HG03575 (cell line): Measurements from ENCODE around the gene PLEKHM3.

ENCODE experiments used
- ATAC-seq: cut with Tn5 transposase; IDR thresholded peaks from one replicate; pipeline ENCODE4 v1.9.1; 2021; ENCODE audit not compliant: unreplicated experiment, insufficient number of reproducible peaks, low FRiP score; ENCODE audit errors: extremely low read depth

PLEKHM3 gene

GRCh38 chr2:207847098-207847806 lies 178.1 kb downstream of the PLEKHM3 start:
- ATAC-seq = no peak

GRCh38 chr2:207845202-207845864 lies 180.0 kb downstream of the PLEKHM3 start:
- no peak for ATAC-seq

DNA sequence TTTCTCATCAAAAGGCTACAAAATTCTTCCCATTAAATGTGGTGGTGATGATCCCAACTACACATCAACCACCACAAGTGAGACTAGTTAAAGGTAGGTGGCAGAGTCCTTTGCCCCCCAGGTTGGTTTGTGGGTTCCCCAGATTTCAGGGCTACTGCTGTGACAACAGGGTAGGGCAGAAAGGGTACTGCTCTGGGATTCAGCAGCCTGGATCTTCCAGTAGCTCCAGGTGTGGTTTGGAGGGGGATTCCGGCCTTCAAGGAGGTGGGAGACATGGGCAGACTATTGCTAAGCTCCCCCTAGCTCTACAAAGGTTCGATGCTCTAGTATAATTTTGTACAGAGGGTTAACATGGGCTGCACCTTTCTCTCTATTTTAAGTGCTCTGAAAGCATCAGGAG lies 180.7 kb downstream of the PLEKHM3 start:
- no peak for ATAC-seq

DNA sequence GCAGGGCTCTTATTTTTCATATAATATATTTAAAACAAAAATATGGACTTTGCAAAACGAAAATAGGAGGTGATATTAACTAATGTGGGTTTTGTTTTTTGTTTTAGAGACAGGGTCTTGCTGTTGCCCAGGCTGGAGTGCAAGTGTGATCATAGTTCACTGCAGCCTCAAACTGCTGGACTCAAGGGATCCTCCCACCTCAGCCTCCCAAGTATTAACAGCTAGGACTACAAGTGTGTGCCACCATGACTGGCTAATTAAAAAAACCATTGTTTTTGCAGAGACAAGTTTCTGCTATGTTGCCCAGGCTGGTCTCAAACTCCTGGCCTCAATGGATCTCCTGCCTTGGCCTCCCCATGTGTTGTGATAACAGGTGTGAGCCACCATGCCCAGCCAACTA lies 185.2 kb downstream of the PLEKHM3 start:
- ATAC-seq = no peak

DNA sequence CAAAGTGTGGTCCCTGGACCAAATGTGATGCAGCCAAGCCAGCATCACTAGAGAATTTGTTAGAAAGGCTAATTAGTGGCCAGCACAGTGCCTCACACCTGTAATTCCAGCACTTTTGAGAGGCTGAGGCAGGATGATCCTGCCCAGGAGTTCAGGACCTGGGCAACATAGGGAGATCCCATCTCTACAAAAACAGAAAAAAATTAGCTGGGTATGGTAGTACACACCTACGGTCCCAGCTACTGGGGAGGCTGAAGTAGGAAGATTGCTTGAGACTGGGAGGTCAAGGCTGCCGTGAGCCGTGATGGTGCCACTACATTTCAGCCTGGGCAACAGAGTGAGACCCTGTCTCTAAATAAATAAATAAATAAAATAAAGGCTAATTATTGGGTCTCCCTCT lies 185.8 kb downstream of the PLEKHM3 start:
- ATAC-seq = no peak

DNA sequence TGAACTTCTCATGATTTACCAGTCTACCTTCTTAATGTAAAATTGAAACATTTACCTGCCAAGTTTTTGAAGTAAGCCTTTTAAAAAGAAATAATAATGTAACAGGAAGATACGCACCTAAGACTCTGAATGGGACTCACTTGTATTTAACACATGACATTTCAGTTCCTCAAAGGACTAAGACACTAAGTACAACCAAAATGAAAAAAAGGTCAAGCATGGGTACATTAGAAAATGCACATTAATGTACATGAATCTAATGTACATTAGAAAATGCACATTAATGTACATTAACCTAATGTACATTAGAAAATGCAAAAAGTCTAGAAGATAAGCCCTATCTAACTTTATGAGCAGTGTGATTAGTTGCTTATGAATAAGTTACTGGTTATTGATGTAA lies 186.3 kb downstream of the PLEKHM3 start:
- ATAC-seq = no peak

GRCh38 chr2:207836521-207837133 lies 188.7 kb downstream of the PLEKHM3 start:
- ATAC-seq = no peak

- no peak for ATAC-seq
Measured at GRCh38 chr2:207835805-207836204, 189.5 kb downstream of the PLEKHM3 start.

DNA sequence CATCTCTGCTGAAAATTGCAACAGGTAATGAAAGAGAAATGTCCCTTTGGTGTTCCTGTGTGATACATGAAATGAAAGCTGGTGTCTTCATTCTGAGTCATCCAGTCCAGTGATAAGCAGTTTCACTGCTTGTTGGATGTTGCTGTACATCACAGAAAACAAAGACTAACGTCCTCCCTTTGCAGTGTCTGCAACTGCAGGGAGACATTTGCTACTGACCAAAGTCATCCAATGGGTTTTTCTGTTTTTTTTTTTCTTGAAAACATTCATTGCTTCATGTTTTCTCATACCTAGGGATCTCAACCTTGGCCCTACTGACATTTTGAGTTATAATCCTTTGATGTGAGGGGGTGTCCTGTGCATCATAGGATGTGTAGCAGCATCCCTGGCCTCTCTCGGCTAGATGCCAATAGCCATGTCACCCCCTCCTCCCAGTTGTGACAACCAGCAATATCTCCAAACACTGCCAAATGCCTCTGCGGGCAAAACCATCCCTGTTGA lies 192.0 kb downstream of the PLEKHM3 start:
- ATAC-seq = peak; percentile 98

DNA sequence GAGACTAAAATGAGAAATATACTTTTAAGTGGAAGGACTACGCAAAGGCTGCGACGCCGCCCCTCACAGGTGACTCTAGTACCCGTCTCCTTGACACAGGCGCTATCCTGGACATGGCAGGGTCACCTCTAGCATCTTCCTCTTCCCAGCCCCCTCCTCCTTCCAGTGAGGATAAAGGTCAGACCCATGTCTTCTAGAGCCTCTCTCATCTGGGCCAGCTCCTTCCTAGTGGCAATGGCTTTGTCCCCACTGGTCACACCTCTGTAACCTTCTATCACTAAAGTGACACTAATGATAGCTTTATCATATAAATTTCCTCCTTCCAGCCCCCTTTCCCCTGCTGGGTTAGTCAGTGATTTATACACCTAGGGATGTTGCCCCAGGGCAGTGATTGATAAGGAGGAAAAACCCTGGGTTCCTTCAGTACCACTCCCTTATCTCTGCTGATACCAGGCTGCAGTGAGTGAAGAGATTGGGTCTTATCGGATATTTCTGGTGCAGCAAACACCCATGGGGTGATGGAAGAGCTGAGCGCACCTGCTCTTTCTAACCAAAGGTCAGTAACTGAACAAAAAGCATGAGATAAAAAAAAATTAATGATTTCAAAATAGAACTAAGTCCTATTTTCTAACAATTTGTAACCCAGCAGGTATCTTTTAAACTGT lies 193.6 kb downstream of the PLEKHM3 start:
- no peak for ATAC-seq

DNA sequence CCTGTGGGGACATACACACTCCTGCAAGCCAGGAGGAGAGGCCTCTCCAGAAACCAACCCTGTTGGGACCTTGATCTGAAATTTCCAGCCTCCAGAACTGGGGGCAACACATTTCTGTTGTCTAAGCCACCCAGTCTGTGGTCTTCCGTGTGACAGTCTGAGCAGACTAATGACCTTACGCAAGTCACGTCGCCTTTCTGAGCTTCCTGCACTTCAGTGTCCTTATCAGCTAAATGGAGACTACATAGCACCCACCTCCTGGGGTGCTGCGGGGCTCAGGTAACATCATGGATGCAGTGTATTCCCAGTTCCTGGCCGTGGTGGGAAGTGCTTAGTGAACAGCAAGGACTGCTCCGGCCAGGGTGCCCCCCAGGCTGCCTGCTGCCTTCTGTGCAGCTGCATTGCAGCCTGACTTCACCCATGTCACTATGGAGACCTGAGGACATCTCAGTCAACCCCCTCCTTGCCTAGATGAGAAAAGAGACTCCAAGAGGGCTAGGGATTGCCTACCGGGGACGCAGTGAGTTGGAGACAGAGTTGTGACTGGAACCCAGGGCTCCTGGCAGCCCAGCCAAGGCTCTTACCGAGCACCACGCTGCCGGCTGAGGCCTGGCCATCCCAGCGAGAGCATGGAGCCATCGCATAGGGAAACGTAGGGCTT lies 194.4 kb downstream of the PLEKHM3 start:
- no peak for ATAC-seq

DNA sequence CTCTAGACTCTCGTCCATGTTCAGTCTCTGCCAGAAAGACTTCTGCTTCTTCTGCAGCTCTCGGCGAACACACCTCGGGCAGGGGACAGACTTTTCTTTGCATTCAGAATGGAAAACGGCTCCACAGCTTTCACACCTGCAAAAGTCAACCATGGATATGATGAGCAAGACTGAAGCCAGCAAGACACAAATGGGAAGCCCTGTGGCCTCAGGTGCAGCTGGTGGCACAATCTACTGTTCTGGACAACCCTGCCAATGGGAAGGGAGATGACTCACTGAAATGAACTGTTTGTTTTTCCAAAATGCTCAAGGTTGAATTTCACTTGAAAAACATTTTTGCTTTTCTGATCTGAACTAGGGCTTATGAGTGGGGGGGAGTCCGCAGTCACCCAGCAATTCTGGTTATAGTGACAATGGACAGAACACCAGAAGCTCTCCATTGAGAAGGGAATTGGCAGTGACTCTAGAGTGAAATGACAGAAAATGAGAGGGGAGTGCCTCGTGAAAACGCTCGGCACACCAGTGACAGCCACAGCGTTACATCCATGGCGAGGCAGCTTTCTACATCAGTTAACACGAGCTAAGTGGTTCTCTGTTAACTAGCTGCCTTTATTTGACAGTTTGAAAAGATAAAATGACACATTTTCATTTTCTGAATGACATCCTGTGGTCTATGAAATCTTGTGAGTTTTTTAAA lies 196.8 kb downstream of the PLEKHM3 start:
- no peak for ATAC-seq

GRCh38 chr2:207825978-207826377 lies 199.3 kb downstream of the PLEKHM3 start:
- ATAC-seq = no peak

- ATAC-seq = no peak
Measured at GRCh38 chr2:207825045-207825954, 200.0 kb downstream of the PLEKHM3 start.

GRCh38 chr2:207823865-207824264 lies 201.5 kb downstream of the PLEKHM3 start:
- ATAC-seq = no peak

GRCh38 chr2:207819839-207820784 lies 205.2 kb downstream of the PLEKHM3 start:
- ATAC-seq = no peak
